HG02623 (cell line): Measurements from ENCODE around the gene CCDC40.
"Not testable (repeated sequence)": the region's sequence is repeated elsewhere in the genome, so short reads cannot be mapped to it uniquely, and the experiment has no call there.

Source experiments
- ATAC-seq: cut with Tn5 transposase; IDR thresholded peaks from one replicate; pipeline ENCODE4 v1.9.1; 2021; ENCODE audit warnings: moderate library complexity; ENCODE audit not compliant: unreplicated experiment

CCDC40 gene

DNA sequence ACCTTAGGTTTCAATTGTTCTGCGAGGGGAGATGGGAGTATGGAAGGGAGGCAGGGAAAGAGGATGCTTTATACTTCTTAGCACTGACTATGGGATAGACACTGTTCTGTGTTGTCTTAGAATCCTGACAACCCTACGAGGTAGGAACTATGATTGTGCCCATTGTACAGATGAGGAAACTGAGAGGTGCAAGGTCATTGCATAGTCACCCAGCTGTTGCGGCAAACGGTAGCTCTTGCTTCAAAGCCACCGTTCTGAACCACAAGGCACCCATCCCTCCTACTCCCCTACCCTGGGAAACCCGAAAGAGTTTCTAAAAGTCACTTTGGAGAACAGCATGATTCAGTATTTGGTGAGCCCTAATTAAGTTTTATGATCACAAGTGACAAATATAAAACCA, 7.5 kb downstream of the CCDC40 start:
- no peak for ATAC-seq

DNA sequence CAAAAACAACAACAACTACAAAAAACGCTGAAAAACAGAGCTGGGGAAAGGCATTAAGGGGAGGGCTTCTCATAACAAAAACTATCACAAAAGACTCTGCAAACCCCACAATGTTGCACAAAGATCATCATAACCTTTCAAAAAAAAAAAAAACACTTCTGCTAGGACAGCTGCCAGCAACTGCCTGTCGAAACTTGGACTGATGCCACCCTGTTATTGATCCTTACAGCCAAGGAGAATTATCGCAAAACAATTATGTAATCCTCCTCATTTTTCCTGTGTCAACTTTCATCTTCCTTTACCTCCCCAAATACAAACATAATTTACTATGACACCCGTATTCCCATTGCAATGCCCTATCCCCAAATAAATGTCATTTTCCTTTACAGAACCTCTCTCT, 9.3 kb downstream of the CCDC40 start:
- no peak for ATAC-seq

DNA sequence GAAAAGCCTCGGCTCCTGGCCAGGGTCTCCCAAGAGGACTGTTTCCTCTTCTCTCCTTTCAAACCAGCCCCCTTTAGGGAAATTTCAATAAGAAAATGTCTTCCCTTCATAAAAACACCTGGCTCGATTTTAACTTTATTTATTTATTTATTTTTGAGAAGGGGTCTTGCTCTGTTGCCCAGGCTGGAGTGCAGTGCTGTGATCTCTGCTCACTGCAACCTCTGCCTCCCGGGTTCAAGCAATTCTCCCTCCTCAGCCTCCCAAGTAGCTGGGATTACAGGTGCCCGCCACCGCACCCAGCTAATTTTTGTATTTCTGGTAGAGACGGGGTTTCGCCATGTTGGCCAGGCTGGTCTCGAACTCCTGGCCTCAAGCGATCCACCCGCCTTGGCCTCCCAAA, 10.3 kb downstream of the CCDC40 start:
- ATAC-seq = not testable (repeated sequence)

DNA sequence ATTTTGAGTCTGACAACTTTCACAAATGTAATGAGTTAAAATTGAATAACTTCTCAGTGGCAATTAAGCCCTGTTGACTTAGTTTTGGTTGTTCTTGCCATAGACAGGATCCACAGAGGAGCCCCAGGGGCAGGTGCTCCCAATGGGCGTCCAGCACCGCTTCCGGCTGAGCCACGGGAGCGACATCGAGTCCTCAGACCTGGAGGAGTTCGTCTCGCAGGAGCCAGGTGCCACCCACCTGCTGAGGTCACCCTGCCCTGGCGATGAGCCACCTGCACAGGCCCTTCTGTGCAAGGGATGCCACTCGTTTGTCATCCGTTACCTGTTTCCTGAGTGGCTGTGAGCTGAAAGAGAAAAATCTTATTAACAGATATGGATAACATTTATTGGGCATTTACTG, 10.7 kb downstream of the CCDC40 start:
- ATAC-seq = no peak

DNA sequence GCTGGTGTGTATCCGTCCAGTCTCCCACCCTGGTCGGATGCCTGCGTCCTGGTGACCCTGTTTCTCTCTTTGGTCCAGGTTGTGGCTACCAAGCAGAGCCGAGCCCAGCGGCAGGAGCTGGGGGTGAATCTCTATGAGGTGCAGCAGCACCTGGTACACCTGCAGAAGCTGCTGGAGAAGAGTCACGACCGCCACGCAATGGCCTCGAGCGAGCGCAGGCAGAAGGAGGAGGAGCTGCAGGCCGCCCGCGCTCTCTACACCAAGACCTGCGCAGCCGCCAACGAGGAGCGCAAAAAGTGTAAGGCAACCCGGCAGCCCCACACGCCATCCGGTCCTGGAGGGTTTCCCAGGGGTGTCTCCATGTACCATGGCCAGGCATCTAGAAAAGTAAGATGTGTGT, 13.5 kb downstream of the CCDC40 start:
- ATAC-seq = no peak

DNA sequence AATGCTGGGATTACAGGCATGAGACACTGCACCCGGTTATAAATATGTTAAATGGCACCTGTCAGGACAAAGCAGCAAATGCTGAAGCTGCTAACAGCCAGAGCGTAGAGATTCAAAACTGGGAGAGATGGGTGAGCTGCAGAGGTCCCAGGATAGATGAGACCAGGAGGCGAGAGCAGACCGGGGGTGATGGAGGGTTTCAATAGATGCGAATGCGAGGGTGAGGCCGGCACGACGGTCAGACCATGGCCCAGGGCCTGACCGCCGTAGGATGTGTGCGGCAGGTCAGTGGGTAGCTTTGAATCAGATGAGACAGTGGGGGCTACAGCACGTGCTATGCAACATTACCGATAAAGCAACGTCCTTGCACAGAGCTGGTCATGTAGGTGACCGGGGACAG, 14.3 kb downstream of the CCDC40 start:
- ATAC-seq = no peak

DNA sequence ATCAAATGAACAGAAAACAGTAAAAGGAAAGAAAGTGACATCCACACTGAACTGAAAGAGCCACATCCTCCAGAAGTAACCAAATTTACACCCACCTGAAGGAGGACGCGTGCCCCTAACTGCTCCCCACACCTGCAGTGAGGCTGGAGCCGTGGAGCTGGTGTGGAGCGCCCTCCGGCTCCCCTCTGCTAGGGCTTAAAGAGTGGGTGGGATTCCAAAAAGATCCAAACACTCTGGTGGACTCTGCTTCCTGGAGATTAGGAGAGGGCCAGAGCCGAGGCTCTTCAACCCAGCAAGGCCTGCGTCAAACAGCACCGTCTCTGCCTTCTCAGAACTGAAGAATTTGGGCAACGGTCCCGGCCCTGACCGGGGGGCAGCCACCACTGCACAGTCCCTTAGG, 15.2 kb downstream of the CCDC40 start:
- no peak for ATAC-seq

DNA sequence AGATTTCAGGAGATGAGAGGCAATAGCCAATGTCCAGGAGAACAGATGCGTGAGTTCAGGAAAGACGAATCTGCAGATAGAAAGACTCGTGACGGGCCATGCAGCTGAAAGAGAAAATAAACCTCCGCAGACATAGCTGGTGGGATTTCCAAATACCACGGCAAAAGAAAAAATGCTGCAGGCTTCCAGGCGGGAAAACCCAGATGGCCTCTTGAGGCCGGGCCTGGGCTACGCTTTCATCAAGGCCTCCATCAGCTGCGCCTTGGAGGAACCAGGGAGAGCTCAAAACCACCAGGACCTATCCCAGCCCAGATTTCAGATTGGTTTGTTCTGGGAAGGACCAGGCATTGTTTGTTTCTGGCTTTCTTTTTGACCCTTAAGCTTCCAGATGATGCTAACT, 16.7 kb downstream of the CCDC40 start:
- ATAC-seq = no peak

DNA sequence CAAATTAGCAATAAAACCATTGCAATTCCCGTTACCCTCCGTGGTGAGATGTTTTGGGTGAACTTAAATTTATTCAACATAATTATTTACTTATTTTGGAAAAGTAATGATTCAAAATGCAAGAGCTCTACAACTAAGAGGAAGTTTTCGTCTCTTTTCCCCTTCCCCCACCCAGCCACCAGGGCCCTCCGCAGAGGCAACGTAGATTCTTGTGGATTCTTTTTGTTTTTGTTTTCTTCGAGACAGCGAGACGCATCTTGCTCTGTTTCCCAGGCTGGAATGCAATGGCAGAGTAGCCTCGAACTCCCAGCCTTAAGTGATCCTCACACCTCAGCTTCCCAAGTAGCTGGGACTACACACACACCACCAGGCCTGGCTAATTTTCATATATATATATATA, 19.2 kb downstream of the CCDC40 start:
- no peak for ATAC-seq

DNA sequence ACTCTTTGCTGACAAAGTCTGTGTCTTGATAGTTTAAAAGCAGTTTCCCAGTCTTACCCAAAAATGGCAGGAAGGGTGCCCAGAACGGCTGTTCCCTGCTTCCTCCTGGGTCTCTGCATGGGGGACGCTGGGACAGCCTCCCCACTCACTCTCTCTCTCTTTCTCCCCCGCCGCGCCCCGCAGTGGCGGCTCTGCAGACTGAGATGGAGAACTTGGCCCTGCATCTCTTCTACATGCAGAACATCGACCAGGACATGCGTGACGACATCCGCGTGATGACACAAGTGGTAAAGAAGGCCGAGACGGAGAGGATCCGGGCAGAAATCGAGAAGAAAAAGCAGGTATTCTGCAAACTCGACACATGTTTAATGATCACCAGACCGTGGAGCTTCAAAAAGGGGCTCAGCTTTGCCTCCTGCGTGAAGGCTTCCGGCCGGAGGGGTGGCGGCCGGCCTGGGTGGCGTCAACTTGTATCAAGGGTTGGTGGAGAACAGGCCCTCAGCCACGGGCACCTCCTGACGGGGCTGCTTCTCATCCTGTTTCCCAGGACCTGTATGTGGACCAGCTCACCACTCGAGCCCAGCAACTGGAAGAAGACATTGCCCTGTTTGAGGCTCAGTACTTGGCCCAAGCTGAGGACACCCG, 22.0 kb downstream of the CCDC40 start:
- ATAC-seq = no peak

DNA sequence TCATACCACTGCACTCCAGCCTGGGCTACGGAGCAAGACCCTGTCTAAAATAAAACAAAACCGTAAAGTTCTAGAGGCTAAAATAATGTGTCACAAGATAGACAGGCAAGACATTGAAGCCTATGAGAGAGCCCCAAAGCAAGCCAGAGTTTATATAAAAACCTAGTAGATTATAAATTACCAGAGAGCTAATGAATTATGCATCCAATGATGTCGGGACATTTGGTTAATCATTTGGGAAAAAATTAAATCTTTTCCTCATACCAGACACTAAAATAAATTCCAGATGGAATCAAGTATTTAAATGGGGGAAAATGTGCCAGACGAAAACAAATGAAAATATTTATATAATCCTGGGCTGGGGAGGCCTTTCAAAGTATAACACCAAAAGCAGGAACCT, 24.2 kb downstream of the CCDC40 start:
- no peak for ATAC-seq

DNA sequence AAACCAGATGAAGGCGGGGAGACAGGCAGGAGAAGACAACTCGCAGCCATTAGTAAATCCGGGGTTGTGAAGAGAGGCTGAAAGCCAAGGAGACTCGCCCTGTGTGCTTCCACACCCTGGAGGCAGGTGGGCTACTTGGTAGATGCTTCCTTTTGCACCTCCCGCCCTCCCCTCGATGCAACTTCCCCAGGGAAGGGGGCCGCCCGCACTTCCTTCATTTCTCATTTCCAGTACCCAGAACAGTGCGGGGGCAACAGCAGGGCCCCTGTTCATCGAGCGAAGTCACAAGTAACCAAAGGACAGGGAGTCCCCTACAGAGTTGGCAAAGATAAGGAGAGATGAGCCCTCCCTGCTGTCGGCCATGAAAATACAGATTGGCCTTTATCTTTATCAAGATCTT, 25.0 kb downstream of the CCDC40 start:
- no peak for ATAC-seq

DNA sequence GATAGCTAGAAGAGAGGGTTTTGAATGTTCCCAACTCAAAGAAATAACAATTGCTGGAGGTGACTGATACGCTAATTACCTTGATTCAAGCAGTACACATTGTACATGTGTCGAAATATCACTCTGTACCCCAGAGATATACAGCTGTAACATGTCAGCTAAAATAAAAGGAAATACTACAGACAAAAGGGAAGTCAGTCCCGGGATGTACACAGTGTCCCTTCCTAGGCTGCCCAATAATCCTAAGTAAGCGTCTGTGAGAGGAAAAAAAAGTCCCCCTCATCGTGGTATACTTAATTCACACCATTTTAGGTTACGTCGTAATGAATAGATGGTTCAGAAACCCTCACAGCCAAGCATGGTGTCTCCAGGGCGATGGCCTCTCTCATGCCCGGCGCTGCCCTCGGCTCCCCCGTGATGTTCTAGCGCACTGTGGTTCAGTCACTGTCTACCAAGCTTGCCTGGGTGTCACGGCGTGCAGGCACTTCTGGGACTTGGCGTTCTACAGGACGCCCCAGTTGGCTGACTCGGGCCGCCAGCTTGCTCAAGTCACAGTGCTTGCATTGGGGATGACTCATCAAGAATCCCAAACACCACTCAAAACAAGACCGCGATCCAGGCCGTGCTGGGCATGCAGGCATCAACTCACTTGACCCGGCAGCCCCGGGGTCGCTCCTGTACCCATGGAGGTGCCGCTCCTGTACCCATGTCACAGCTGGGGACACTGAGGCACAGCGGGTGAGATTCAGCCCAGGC, 27.6 kb downstream of the CCDC40 start:
- no peak for ATAC-seq

DNA sequence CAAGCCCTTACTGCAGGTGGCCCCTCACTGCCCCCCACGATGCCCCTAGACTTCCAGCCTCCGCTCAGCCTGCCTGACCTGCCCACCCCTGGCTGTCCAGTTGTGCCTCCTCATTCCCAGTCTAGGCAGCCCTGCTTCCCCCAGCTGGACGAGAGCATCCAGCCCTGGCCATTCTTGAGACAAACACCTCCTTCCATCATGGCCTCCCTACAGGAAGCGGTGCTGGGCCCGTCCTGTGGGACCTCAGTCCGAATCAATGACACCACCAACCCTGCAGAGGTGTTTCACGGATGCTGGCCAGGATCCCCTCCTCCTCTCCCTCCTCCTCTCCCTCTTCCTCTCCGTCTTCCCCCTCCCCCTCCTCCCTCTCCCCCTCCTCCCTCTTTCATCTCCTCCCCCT, 28.3 kb downstream of the CCDC40 start:
- no peak for ATAC-seq

DNA sequence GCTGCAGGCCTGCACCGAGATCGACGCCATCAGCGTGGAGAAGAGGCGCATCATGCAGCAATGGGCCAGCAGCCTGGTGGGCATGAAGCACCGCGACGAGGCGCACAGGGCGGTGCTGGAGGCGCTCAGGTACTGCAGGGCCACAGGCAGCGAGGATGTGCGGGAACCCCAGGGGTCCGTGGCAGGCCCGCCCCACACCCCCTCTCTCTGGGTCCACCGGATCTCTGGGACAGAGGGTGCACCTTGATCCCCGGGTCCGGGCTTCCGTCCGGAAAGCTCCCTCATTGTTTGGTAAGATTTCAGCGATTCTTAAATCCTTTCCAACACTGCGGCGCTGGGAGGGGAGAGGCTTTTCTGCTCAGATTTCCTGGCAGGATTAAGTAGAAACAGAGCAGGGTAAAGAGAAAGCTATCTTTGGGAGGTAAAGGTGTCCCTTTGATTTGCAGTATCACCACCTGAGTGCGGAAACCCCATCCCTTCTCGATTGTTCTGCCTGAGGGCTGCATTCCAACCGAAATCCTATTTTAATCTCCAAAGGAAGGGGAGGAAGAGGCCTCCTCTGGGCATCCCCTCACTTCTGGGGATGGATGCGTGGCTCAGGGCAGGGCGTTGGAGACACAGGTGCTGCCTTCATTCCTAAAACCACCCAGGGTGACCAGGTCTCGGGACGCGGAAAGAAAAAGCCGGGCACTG, 29.2 kb downstream of the CCDC40 start:
- ATAC-seq = no peak

DNA sequence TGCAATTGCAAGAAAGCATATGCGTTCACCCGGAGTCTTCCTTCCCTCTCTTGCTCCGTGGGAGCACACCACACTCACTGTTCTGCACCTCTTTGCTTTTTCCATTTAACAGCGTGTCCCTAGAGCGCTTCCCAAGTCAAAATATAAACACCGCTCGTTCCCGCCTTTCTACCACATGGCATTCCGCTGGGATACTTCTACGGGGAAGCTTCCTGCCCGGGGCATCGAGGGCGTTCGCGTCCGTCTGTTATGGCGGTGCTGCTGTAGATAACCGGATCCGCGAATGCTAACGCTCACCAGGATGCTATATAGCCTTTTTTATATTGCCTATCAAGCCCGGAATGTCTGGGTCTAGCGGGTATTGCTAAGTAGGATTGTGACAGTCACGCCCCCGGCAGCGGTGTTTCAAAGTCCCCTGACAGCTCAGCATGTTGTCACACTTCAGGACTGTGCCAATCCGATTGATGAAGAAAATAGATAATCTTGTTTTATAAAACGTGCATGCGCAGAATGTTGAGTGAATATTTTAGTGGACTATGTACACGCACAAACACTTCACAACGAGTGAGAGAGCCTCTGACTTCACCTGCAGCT, 31.0 kb downstream of the CCDC40 start:
- no peak for ATAC-seq

DNA sequence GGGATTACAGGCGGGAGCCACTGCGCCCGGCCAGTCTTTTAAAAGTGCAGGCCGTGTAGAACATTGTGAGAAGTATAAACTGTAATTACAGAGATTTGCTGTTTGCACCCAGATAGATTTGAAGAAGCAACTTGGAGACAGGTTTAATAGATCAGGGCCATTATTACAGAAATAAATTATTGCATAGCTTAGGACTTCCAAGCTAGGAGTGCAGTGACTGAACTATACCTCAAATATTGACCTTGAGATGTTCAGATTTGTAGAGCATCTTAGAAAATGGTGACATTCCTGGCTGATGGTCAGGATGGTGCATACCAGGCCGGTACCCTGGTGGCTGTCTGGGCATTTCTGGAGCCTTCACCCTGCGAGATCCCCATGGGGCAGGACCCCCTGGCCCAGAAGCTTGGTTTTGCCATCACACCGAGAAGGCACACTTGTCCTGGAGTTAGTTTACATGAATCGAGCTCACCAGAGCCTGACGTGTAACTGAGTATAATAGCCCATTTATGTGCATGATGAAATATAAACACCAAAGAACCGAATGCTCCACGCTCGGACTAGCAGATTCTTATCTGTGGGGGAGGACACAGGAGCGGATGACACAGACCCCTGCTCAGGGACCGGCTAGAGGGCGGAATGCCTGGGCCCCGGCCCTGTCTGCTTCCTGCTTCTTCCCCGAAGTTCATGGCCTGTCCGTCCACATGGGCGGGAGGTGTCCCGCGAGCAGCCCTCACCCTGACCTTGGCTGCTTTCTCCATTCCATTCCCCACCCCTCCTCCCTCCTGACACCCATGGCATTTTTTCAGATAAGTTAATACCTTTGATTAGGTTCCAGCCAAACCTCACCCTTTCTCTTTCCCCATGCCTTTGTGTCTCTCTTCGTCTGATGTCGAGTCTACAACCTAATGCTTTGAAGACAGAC, 32.1 kb downstream of the CCDC40 start:
- ATAC-seq = no peak

DNA sequence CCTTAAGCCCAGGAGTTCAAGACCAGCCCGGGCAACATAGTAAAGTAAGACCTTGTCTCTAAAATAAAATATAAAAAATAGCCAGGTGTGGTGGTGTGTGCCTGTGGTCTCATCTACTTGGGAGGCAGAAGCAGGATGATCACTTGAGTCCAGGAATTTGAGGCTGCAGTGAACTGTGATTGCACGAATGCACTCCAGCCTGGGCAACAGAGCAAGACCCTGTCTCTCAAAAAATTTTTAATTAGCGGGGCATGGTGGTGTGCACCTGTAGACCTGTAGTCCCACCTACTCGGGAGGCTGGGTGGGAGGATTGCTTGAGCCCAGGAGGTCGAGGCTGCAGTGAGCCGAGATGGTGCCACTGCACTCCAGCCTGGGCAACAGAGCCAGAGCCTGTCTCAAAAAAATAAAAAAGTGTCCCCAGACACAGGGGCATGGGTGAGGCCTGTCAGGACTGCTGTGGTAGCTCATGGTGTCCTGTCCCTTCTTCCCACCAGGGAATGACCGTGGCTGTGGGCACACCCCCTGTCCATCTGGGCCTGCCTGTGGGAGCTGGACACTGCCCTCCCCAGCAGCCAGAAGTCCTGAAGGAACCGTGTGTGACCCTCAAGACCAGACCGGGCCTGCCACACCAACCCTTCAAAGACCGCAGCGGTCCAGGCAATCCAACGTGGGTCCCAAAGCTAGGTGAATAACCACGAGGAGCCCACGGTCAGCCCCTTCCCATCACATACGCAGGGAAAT, 34.1 kb downstream of the CCDC40 start:
- ATAC-seq = no peak

DNA sequence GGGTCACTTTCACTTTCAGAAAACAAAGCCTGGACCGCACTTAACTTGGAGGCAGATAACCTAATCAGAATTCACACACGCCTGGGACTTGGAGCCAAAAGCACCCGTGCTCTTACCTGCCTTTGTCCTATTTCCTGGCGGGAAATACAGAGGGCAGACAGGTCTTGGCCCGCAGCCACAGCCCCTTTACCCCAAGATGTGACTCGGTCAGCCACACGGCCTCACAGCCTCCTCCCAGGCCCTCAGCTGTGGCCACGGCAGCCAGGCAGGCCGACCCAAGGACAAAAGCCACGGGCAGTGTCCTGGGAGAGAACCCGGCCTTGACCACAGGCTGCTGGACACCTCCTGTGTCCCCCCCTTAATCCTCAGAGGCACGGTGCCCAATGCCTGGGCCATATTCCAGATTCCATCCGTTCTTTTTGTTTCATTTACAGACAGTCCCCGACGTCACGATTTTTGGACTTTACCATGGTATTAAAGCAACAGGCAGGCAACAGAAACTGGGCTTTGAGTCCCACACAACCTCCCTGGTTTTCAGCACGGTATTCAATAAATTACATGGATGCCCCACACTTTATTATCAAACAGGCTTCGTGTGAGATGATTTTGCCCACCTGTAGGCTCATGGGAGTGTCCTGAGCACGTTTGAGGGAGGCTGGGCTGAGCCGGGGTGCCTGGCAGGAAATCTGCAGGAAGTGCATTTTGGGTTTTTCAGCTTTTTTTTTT, 34.8 kb downstream of the CCDC40 start:
- no peak for ATAC-seq
